Hypothalamus (tissue), 51 donors: ENCODE measurements around the gene CAPN6.

Experiments
- DNase-seq, 51 donors: peaks; one replicate each; lab custom pipeline; 2025; lab: John Stamatoyannopoulos, UW

CAPN6 gene

DNA sequence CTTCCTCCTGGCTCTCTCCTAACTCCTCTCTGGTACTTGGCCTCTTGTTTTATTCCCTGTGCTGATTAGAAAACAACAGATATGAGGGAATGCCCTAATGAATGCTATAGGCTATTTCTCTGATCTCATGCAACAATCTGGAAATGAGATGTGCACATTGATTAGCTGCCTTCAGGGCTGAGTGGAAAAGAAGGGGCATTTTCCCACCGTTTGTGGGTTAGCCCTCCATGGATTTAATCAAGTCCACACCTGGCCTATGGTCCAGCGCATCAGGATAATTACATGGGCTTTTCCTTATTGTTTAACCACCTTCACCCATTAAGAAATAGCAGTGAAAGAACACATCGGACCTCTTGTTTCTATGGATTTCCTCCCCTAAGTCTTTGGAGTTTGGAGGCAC is 70.0 kb downstream of the CAPN6 start:
- DNase-seq = no peak

DNA sequence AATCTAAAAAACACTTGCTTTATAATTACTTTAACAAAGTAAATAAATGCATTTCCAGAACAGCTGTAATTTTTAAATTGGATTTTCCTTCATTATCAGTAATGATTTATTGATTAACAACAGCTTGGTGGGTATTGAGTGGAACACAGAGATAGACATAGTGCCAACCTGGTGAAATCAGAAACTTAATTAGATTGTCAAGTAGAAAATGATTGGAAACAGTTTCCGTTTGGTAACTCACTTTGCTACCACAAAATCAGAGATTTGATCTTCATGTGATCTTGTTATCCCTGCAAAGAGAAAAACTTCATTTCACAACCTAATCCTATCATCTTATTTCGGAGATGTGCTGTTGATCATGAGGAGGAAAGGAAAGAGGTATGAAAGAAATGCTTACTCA is 70.8 kb downstream of the CAPN6 start:
- no peak for DNase-seq
